K562 (cell line): Measurements from ENCODE around the gene TMEM107. TPM values are rescaled to one million over a fixed set of nuclear protein-coding genes. Genes with fewer than 3 reads are reported as not detected.

Source experiments
- ASH1L ChIP-seq: fragments of 450-650 bp; IDR thresholded peaks from 2 replicates; pipeline ENCODE4 v1.6.1; 2018; ENCODE audit warnings: borderline replicate concordance, mild to moderate bottlenecking, low read depth; ENCODE audit not compliant: partially characterized antibody
- CBFA2T2 ChIP-seq: fragments of 450-650 bp; conservative IDR thresholded peaks from 2 replicates; pipeline ENCODE4 v1.6.1; 2017; ENCODE audit warnings: mild to moderate bottlenecking
- CREB1 ChIP-seq, 2 experiments: sonication (generic) in 1 of 2; formaldehyde crosslinking in 1 of 2; IDR thresholded peaks; 2 replicates each; pipeline versions ENCODE4 v1.6.1 to v1.8.0; 2012 to 2022; ENCODE audit warnings: inconsistent platforms in 1 of 2, mild to moderate bottlenecking in 1 of 2, missing genetic modification reagents in 1 of 2, moderate library complexity in 1 of 2
- CREM ChIP-seq: IDR thresholded peaks from 2 replicates; pipeline ENCODE4 v1.6.1; 2014; ENCODE audit warnings: antibody characterized with exemption, low read depth
- ETS1 ChIP-seq: conservative IDR thresholded peaks from 2 replicates; pipeline ENCODE4 v1.6.1; 2011; ENCODE audit warnings: low read depth, mild to moderate bottlenecking, low read length; ENCODE audit not compliant: control insufficient read depth
- GABPA ChIP-seq: fragments of 200-800 bp; sonication (Bioruptor generic); conservative IDR thresholded peaks from 2 replicates; pipeline ENCODE4 v1.6.1; 2016; ENCODE audit warnings: low read depth, missing genetic modification characterization, missing compliant biosample characterization
- HLTF ChIP-seq: fragments of 450-650 bp; IDR thresholded peaks from 2 replicates; pipeline ENCODE4 v1.6.1; 2016
- MBD2 ChIP-seq: sonication (generic); IDR thresholded peaks from 2 replicates; pipeline ENCODE4 v1.6.1; 2016; ENCODE audit warnings: low read depth, borderline replicate concordance
- MEF2D ChIP-seq: conservative IDR thresholded peaks from 2 replicates; pipeline ENCODE4 v1.6.1; 2016; ENCODE audit warnings: low read depth, missing genetic modification characterization, missing compliant biosample characterization
- NR2C2 ChIP-seq, 2 experiments: fragments of 200-800 bp in 1 of 2; sonication (Bioruptor generic) in 1 of 2; sonication (generic) in 1 of 2; formaldehyde crosslinking in 1 of 2; IDR thresholded peaks; 2 replicates each; pipeline versions ENCODE4 v1.6.1 to v1.8.0; 2016 to 2022; ENCODE audit warnings: mild to moderate bottlenecking in 1 of 2, missing compliant biosample characterization in 1 of 2, missing genetic modification characterization in 1 of 2, missing genetic modification reagents in 1 of 2
- SP2 ChIP-seq: IDR thresholded peaks from 2 replicates; pipeline ENCODE4 v1.6.1; 2011; ENCODE audit warnings: mild to moderate bottlenecking, low read depth, low read length, moderate library complexity; ENCODE audit not compliant: poor library complexity, severe bottlenecking; ENCODE audit errors: extremely low read depth
- TEAD2 ChIP-seq: fragments of 450-650 bp; IDR thresholded peaks from 2 replicates; pipeline ENCODE4 v1.6.1; 2016; ENCODE audit warnings: missing genetic modification characterization, control low read depth, missing compliant biosample characterization
- XRCC5 ChIP-seq: fragments of 200-400 bp; formaldehyde crosslinking; IDR thresholded peaks from 2 replicates; pipeline ENCODE4 v1.6.1; 2017; ENCODE audit warnings: low read depth, mild to moderate bottlenecking, low read length
- ZC3H4 ChIP-seq: sonication (generic); formaldehyde crosslinking; IDR thresholded peaks from 2 replicates; pipeline ENCODE4 v1.9.0; 2021; ENCODE audit warnings: missing genetic modification reagents, borderline replicate concordance
- ZKSCAN8 ChIP-seq: fragments of 200-800 bp; sonication (Bioruptor generic); IDR thresholded peaks from 2 replicates; pipeline ENCODE4 v1.6.1; 2016; ENCODE audit warnings: missing genetic modification characterization, missing compliant biosample characterization
- ZNF143 ChIP-seq: sonication (generic); formaldehyde crosslinking; IDR thresholded peaks from 2 replicates; pipeline ENCODE4 v1.9.0; 2022; ENCODE audit warnings: mild to moderate bottlenecking, missing genetic modification reagents
- ZNF444 ChIP-seq: fragments of 250-450 bp; sonication (Bioruptor Pico); IDR thresholded peaks from 2 replicates; pipeline ENCODE4 v1.4.0; 2020; ENCODE audit warnings: mild to moderate bottlenecking, moderate library complexity
- ZNF655 ChIP-seq: fragments of 250-450 bp; sonication (Bioruptor Pico); IDR thresholded peaks from 2 replicates; pipeline ENCODE4 v1.5.0; 2021
- ZNF830 ChIP-seq: fragments of 250-450 bp; sonication (Bioruptor Pico); IDR thresholded peaks from 2 replicates; pipeline ENCODE4 v1.5.0; 2021; ENCODE audit warnings: mild to moderate bottlenecking
- polyA plus RNA-seq, 8 experiments: library from polyadenylated mRNA; depleted of rRNA in 4 of 8; stranded (reverse) in 5 of 8; unstranded in 3 of 8; fragments of >200 nt; fragmentation: Nextera tagmentation in 2 of 8; fragmentation: Illumina TruSeq in 1 of 8; extraction: Ambion mirVana in 2 of 8; extraction: Trizol in 1 of 8; gene quantifications; 2 replicates each; pipeline versions ENCODE4 v1.2.1 to v1.2.3, GENCODE V29; 2011 to 2014; ENCODE audit warnings: inconsistent platforms in 1 of 8, missing spikeins in 1 of 8
- total RNA-seq, 7 experiments: library from RNA; depleted of rRNA in 6 of 7; stranded (reverse); fragments of >200 nt in 6 of 7; fragmentation: Illumina TruSeq in 2 of 7; extraction: Trizol in 2 of 7; gene quantifications; 2 replicates each; pipeline versions ENCODE4 v1.2.1 to v1.2.3, GENCODE V29; 2011 to 2021; ENCODE audit warnings: low replicate concordance in 1 of 7
- TF ChIP-seq, protein P1 (sequence below), 2 experiments: IDR thresholded peaks; 2 replicates each; pipeline ENCODE4 v1.6.1; 2011; ENCODE audit warnings: borderline replicate concordance in 1 of 2, control low read depth in 1 of 2, low read depth in 1 of 2, low read length in 1 of 2, mild to moderate bottlenecking in 1 of 2, mixed read lengths in 1 of 2, moderate library complexity in 1 of 2; ENCODE audit not compliant: insufficient read depth in 1 of 2, insufficient read length in 1 of 2, poor library complexity in 1 of 2, severe bottlenecking in 1 of 2; ENCODE audit errors: extremely low read depth in 1 of 2
- TF ChIP-seq, protein P2 (sequence below): fragments of 450-650 bp; IDR thresholded peaks from 2 replicates; pipeline ENCODE4 v1.6.1; 2016; ENCODE audit warnings: antibody characterized with exemption

Gene TMEM107
- total and polyA plus RNA-seq, 9 of the 15 experiments (the other 6 are each of a cell fraction or from before 2014, with no cell fraction given) = 7.1 to 26.2 (median 16.9) TPM

- TF ChIP-seq, protein P1, sequence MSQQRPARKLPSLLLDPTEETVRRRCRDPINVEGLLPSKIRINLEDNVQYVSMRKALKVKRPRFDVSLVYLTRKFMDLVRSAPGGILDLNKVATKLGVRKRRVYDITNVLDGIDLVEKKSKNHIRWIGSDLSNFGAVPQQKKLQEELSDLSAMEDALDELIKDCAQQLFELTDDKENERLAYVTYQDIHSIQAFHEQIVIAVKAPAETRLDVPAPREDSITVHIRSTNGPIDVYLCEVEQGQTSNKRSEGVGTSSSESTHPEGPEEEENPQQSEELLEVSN (IDR thresholded peaks at IDR 0.05; ENCODE audit: borderline replicate concordance in 1 of 2, extremely low read depth in 1 of 2, insufficient read depth in 1 of 2, insufficient read length in 1 of 2, low read depth in 1 of 2, low read length in 1 of 2, poor library complexity in 1 of 2, severe bottlenecking in 1 of 2) = peak; percentile 6 to 48
- TF ChIP-seq ASH1L (peak; percentile 85), HLTF (peak; percentile 22; the same call in 1 of the 2 replicates), ZC3H4 (CRISPR knock-in tag) (no peak), ZKSCAN8 (CRISPR knock-in tag) (no peak), ZNF444 (CRISPR knock-in tag) (no peak), MBD2 (peak; percentile 56; the same call in 1 of the 2 replicates), NR2C2 (CRISPR knock-in tag; IDR thresholded peaks at IDR 0.05) (no peak), NR2C2 (tag; IDR thresholded peaks at IDR 0.05) (0 out of 2 replicates have a peak, but pooled peaks have one; percentile 13), MEF2D (tag) (no peak), SP2 (peak; percentile 22), CBFA2T2 (no peak), XRCC5 (0 out of 2 replicates have a peak, but pooled peaks have one; percentile 4), CREB1 (IDR thresholded peaks at IDR 0.05) (no peak), CREB1 (CRISPR knock-in tag; IDR thresholded peaks at IDR 0.05) (no peak), ZNF655 (no peak), CREM (peak; percentile 12; the same call in 1 of the 2 replicates), TEAD2 (tag) (no peak), ZNF830 (CRISPR knock-in tag) (no peak), GABPA (peak; percentile 73), ZNF143 (CRISPR knock-in tag) (no peak), ETS1 (no peak)
- TF ChIP-seq, protein P2, sequence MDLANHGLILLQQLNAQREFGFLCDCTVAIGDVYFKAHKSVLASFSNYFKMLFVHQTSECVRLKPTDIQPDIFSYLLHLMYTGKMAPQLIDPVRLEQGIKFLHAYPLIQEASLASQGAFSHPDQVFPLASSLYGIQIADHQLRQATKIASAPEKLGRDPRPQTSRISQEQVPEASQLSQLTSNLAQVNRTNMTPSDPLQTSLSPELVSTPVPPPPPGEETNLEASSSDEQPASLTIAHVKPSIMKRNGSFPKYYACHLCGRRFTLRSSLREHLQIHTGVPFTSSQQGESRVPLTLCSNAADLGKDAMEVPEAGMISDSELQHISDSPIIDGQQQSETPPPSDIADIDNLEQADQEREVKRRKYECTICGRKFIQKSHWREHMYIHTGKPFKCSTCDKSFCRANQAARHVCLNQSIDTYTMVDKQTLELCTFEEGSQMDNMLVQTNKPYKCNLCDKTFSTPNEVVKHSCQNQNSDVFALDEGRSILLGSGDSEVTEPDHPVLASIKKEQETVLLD = no peak
These were observed 13.7 kb upstream of the TMEM107 start, which contains the start of gene BORCS6 (continued) for GRCh38 chr17:8189711-8190477.
